HepG2 (cell line): Measurements from ENCODE around the gene RAPGEFL1. TPM values are rescaled to one million over a fixed set of nuclear protein-coding genes. Genes with fewer than 3 reads are reported as not detected.
A peak's percentile ranks its signal among the peaks of the same experiment; 100 is the strongest.

Experiments
- ARHGAP35 ChIP-seq: sonication (generic); formaldehyde crosslinking; IDR thresholded peaks from 2 replicates; pipeline ENCODE4 v1.9.0; 2022; ENCODE audit warnings: mild to moderate bottlenecking, inconsistent platforms, moderate library complexity, missing genetic modification reagents, borderline replicate concordance
- BRD4 ChIP-seq: sonication (generic); formaldehyde crosslinking; IDR thresholded peaks from 2 replicates; pipeline ENCODE4 v1.4.0; 2020; ENCODE audit warnings: missing genetic modification reagents
- CREB1 ChIP-seq, 2 experiments: fragments of 450-650 bp in 1 of 2; IDR thresholded peaks; 2 replicates each; pipeline ENCODE4 v1.6.1; 2016 to 2017; ENCODE audit warnings: control low read depth in 1 of 2, mild to moderate bottlenecking in 1 of 2, missing compliant biosample characterization in 1 of 2, missing genetic modification characterization in 1 of 2
- FOXO4 ChIP-seq: sonication (generic); formaldehyde crosslinking; conservative IDR thresholded peaks from 2 replicates; pipeline ENCODE4 v1.8.1; 2023; ENCODE audit warnings: missing genetic modification reagents
- ISX ChIP-seq: sonication (generic); formaldehyde crosslinking; conservative IDR thresholded peaks from 2 replicates; pipeline ENCODE4 v1.5.0; 2020; ENCODE audit warnings: missing genetic modification reagents
- KDM5A ChIP-seq: fragments of 200-600 bp; sonication (generic); IDR thresholded peaks from 2 replicates; pipeline ENCODE4 v1.7.0; 2018; ENCODE audit warnings: antibody characterized with exemption, mild to moderate bottlenecking, low read length, borderline replicate concordance
- KMT2A ChIP-seq: sonication (generic); formaldehyde crosslinking; IDR thresholded peaks from 2 replicates; pipeline ENCODE4 v1.4.0; 2020; ENCODE audit warnings: missing genetic modification reagents
- MBNL3 ChIP-seq: fragments of 250-450 bp; sonication (Bioruptor Pico); conservative IDR thresholded peaks from 2 replicates; pipeline ENCODE4 v1.8.0; 2022; ENCODE audit warnings: mild to moderate bottlenecking, inconsistent platforms
- MEF2D ChIP-seq: sonication (generic); formaldehyde crosslinking; IDR thresholded peaks from 2 replicates; pipeline ENCODE4 v1.5.1; 2020; ENCODE audit warnings: mild to moderate bottlenecking, missing genetic modification reagents
- MLX ChIP-seq: IDR thresholded peaks from 2 replicates; pipeline ENCODE4 v1.6.1; 2016
- PAX8 ChIP-seq: sonication (generic); formaldehyde crosslinking; IDR thresholded peaks from 2 replicates; pipeline ENCODE4 v1.8.0; 2022; ENCODE audit warnings: mild to moderate bottlenecking, missing genetic modification reagents, borderline replicate concordance
- RBM22 ChIP-seq: fragments of 200-400 bp; formaldehyde crosslinking; optimal IDR thresholded peaks from 2 replicates; pipeline ENCODE3; 2017; ENCODE audit warnings: mild to moderate bottlenecking, low read length, moderate library complexity
- SIX1 ChIP-seq: sonication (generic); formaldehyde crosslinking; IDR thresholded peaks from 2 replicates; pipeline ENCODE4 v1.4.0; 2020; ENCODE audit warnings: missing genetic modification reagents, borderline replicate concordance
- SP4 ChIP-seq: sonication (generic); formaldehyde crosslinking; IDR thresholded peaks from 2 replicates; pipeline ENCODE4 v1.8.1; 2023; ENCODE audit warnings: mild to moderate bottlenecking, missing genetic modification reagents
- SYNCRIP ChIP-seq: fragments of 200-400 bp; formaldehyde crosslinking; IDR thresholded peaks from 2 replicates; pipeline ENCODE4 v1.6.1; 2018; ENCODE audit warnings: mild to moderate bottlenecking, low read depth, low read length; ENCODE audit not compliant: insufficient read depth
- TAF15 ChIP-seq: fragments of 200-400 bp; formaldehyde crosslinking; IDR thresholded peaks from one replicate; pipeline ENCODE4 v1.6.1; 2018; ENCODE audit warnings: mild to moderate bottlenecking, low read depth, low read length; ENCODE audit not compliant: poor library complexity, severe bottlenecking
- TFAP4 ChIP-seq: sonication (generic); IDR thresholded peaks from 2 replicates; pipeline ENCODE4 v1.6.1; 2016; ENCODE audit warnings: low read depth, borderline replicate concordance
- WIZ ChIP-seq: sonication (generic); formaldehyde crosslinking; IDR thresholded peaks from 2 replicates; pipeline ENCODE4 v1.5.1; 2020; ENCODE audit warnings: mild to moderate bottlenecking, missing genetic modification reagents
- ZKSCAN8 ChIP-seq: IDR thresholded peaks from 2 replicates; pipeline ENCODE4 v1.6.1; 2016; ENCODE audit warnings: borderline replicate concordance, missing genetic modification reagents, missing compliant biosample characterization
- ZNF235 ChIP-seq: sonication (generic); formaldehyde crosslinking; IDR thresholded peaks from 2 replicates; pipeline ENCODE4 v1.8.1; 2023; ENCODE audit warnings: mild to moderate bottlenecking, missing genetic modification reagents, borderline replicate concordance
- ZNF282 ChIP-seq: fragments of 450-650 bp; IDR thresholded peaks from 2 replicates; pipeline ENCODE4 v1.6.1; 2018; ENCODE audit not compliant: partially characterized antibody
- ZNF441 ChIP-seq: sonication (generic); formaldehyde crosslinking; IDR thresholded peaks from 2 replicates; pipeline ENCODE4 v1.7.0; 2021; ENCODE audit warnings: missing genetic modification reagents, borderline replicate concordance
- ZNF598 ChIP-seq: sonication (generic); formaldehyde crosslinking; IDR thresholded peaks from 2 replicates; pipeline ENCODE4 v1.5.1; 2020; ENCODE audit warnings: mild to moderate bottlenecking, missing genetic modification reagents, borderline replicate concordance
- ZNF713 ChIP-seq: sonication (generic); formaldehyde crosslinking; IDR thresholded peaks from 2 replicates; pipeline ENCODE4 v1.4.0; 2020; ENCODE audit warnings: mild to moderate bottlenecking, missing genetic modification reagents
- polyA plus RNA-seq, 8 experiments: library from polyadenylated mRNA; depleted of rRNA in 3 of 8; stranded (reverse) in 7 of 8; unstranded in 1 of 8; fragments of >200 nt; fragmentation: Illumina TruSeq in 4 of 8; extraction: Trizol in 4 of 8; gene quantifications; 2 replicates each; pipeline versions ENCODE4 v1.2.1 to v1.2.3, GENCODE V29; 2011 to 2016; ENCODE audit warnings: low read depth in 4 of 8, missing spikeins in 1 of 8, mixed read lengths in 1 of 8; ENCODE audit not compliant: insufficient read depth in 1 of 8
- total RNA-seq, 5 experiments: library from RNA; depleted of rRNA; stranded (reverse); fragments of >200 nt; fragmentation: Illumina TruSeq; extraction: Trizol; gene quantifications; 2 replicates each; pipeline ENCODE4 v1.2.3, GENCODE V29; 2016; ENCODE audit warnings: low read depth in 1 of 5
- TF ChIP-seq, protein P1 (sequence below): sonication (generic); formaldehyde crosslinking; IDR thresholded peaks from 2 replicates; pipeline ENCODE4 v1.4.0; 2020; ENCODE audit warnings: missing genetic modification reagents, mild to moderate bottlenecking, borderline replicate concordance

RAPGEFL1 gene
- total and polyA plus RNA-seq, 2 of the 13 experiments (the other 11 are each of a cell fraction or from before 2014, with no cell fraction given) = 4.5 to 7.8 TPM

DNA sequence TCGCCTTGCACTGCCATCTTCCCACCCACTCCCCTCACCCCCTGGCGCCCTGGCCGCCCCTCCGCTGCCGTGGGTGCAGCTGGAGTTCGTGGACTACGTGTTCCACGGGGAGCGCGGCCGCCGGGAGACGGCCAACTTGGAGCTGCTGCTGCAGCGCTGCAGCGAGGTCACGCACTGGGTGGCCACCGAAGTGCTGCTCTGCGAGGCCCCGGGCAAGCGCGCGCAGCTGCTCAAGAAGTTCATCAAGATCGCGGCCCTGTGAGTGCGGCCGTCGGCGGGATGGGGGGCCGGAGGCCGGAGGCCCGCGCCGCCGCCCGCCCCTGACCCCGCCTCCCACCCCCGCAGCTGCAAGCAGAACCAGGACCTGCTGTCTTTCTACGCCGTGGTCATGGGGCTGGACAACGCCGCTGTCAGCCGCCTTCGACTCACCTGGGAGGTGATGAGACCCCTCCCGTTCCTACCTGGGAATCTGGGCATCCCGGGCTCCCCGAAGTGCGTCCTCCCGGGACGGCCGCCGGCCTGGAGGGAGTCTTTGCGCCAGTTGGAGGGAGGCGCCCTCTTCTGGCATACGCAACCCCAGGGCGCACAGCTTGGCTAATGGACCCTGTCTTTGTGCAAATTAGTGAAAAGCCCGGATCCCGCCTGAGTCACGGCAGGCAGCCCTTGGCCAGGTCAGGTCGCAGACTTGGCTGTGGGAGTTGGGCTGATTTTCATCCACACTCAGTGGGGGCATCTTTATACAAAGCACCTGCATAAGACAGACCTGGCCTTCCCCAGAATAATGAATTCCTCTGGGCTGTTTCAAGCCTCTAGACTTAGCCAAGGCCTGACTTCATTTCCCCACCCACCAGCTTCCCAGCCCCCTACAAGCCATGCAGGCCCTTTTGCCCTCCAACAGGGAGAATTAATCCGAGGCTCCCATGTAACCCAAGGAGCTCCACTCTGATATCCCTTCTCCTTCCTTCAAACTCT is 14.3 kb downstream of the RAPGEFL1 start (continued):
- TF ChIP-seq ZNF598 (CRISPR knock-in tag) (no peak), ZNF441 (CRISPR knock-in tag) (0 out of 2 replicates have a peak, but pooled peaks have one; percentile 20), KDM5A (no peak), MEF2D (peak; percentile 42; the same call in 1 of the 2 replicates), BRD4 (CRISPR knock-in tag) (peak; percentile 25; the same call in 1 of the 2 replicates), SYNCRIP (no peak), ZNF282 (no peak), ZKSCAN8 (CRISPR knock-in tag) (no peak), TAF15 (no peak), WIZ (CRISPR knock-in tag) (0 out of 2 replicates have a peak, but pooled peaks have one; percentile 40), ZNF235 (CRISPR knock-in tag) (no peak), RBM22 (no peak), MLX (CRISPR knock-in tag) (no peak), FOXO4 (CRISPR knock-in tag) (no peak), TFAP4 (peak; percentile 21; the same call in 1 of the 2 replicates), PAX8 (CRISPR knock-in tag) (no peak), ZNF713 (CRISPR knock-in tag) (no peak), KMT2A (CRISPR knock-in tag) (peak; percentile 59; the same call in 1 of the 2 replicates), SIX1 (no peak), ARHGAP35 (CRISPR knock-in tag) (0 out of 2 replicates have a peak, but pooled peaks have one; percentile 28), MBNL3 (CRISPR knock-in tag) (no peak), CREB1 (IDR thresholded peaks at IDR 0.05) (no peak), CREB1 (CRISPR knock-in tag; IDR thresholded peaks at IDR 0.05) (no peak), SP4 (CRISPR knock-in tag) (no peak), ISX (no peak)
- TF ChIP-seq, protein P1, sequence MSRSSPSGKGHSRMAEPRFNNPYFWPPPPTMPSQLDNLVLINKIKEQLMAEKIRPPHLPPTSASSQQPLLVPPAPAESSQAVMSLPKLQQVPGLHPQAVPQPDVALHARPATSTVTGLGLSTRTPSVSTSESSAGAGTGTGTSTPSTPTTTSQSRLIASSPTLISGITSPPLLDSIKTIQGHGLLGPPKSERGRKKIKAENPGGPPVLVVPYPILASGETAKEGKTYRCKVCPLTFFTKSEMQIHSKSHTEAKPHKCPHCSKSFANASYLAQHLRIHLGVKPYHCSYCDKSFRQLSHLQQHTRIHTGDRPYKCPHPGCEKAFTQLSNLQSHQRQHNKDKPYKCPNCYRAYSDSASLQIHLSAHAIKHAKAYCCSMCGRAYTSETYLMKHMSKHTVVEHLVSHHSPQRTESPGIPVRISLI = peak; percentile 51; the same call in 1 of the 2 replicates
